Skeletal muscle satellite cell (primary cell): ENCODE measurements around the gene IL17REL.

Experiments used
- H3K27me3 ChIP-seq: 2 replicates; pipeline ENCODE4 v1.7.0; 2013; ENCODE audit warnings: low read length; ENCODE audit not compliant: control insufficient read depth, insufficient read depth
- H3K36me3 ChIP-seq: 2 replicates; pipeline ENCODE4 v1.7.0; 2013; ENCODE audit warnings: mild to moderate bottlenecking, control low read depth, low read length; ENCODE audit not compliant: insufficient read depth
- H3K4me1 ChIP-seq: 2 replicates; pipeline ENCODE4 v1.7.0; 2013; ENCODE audit warnings: low read length; ENCODE audit not compliant: control insufficient read depth, insufficient read depth
- H3K4me2 ChIP-seq: 2 replicates; pipeline ENCODE4 v1.7.0; 2013; ENCODE audit warnings: mild to moderate bottlenecking, low read length
- H3K4me3 ChIP-seq: 2 replicates; pipeline ENCODE4 v1.7.0; 2013; ENCODE audit warnings: low read length
- H3K9ac ChIP-seq: 2 replicates; pipeline ENCODE4 v1.7.0; 2013; ENCODE audit warnings: mild to moderate bottlenecking, low read depth, low read length, moderate library complexity
- H3K9me3 ChIP-seq: replicated peaks from 2 replicates; pipeline ENCODE4 v1.7.0; 2013; ENCODE audit warnings: mild to moderate bottlenecking, control low read depth, low read length

The IL17REL gene

GRCh38 chr22:50053861-50054260 lies 41.3 kb upstream of the IL17REL start:
- no peaks in the 10 kb centered on the region for H3K9me3 ChIP-seq
- no peaks in the 10 kb centered on the region for H3K4me1 ChIP-seq
- H3K4me2 ChIP-seq: no peak overlapping the region
- peaks cover 21% of the 10 kb centered on the region for H3K27me3 ChIP-seq
- no peak overlapping the region for H3K9ac ChIP-seq
- H3K36me3 ChIP-seq: no peaks in the 10 kb centered on the region
- H3K4me3 ChIP-seq: no peak overlapping the region

- Histone ChIP-seq H3K36me3 (no peaks in the 10 kb centered on the region), H3K4me2 (no peak overlapping the region), H3K9me3 (no peaks in the 10 kb centered on the region)
Observed at GRCh38 chr22:50051930-50052329, 39.4 kb upstream of the IL17REL start.

GRCh38 chr22:50049299-50050195 lies 37.0 kb upstream of the IL17REL start:
- Histone ChIP-seq H3K4me3 (no peak overlapping the region), H3K4me2 (no peak overlapping the region), H3K9me3 (no peaks in the 10 kb centered on the region), H3K36me3 (no peaks in the 10 kb centered on the region), H3K4me1 (no peaks in the 10 kb centered on the region), H3K27me3 (peaks cover 26% of the 10 kb centered on the region), H3K9ac (no peak overlapping the region)

More at GRCh38 chr22:50051930-50052329, 39.4 kb upstream of the IL17REL start:
- H3K4me3 ChIP-seq: no peak overlapping the region
- H3K9ac ChIP-seq: no peak overlapping the region
- H3K27me3 ChIP-seq: peaks cover 24% of the 10 kb centered on the region
- H3K4me1 ChIP-seq: no peaks in the 10 kb centered on the region

GRCh38 chr22:50048836-50049235 lies 36.3 kb upstream of the IL17REL start:
- no peaks in the 10 kb centered on the region for H3K9me3 ChIP-seq
- H3K4me3 ChIP-seq: no peak overlapping the region
- H3K36me3 ChIP-seq: no peaks in the 10 kb centered on the region
- H3K9ac ChIP-seq: no peak overlapping the region
- peaks cover 26% of the 10 kb centered on the region for H3K27me3 ChIP-seq
- H3K4me1 ChIP-seq: no peaks in the 10 kb centered on the region
- H3K4me2 ChIP-seq: no peak overlapping the region

- no peak overlapping the region for H3K4me2 ChIP-seq
- H3K4me1 ChIP-seq: no peaks in the 10 kb centered on the region
- no peaks in the 10 kb centered on the region for H3K9me3 ChIP-seq
- H3K36me3 ChIP-seq: no peaks in the 10 kb centered on the region
- no peak overlapping the region for H3K9ac ChIP-seq
- H3K27me3 ChIP-seq: peaks cover 26% of the 10 kb centered on the region
- H3K4me3 ChIP-seq: no peak overlapping the region
Observed at GRCh38 chr22:50048061-50048765, 35.6 kb upstream of the IL17REL start.

GRCh38 chr22:50047346-50047745 lies 34.8 kb upstream of the IL17REL start:
- Histone ChIP-seq H3K36me3 (no peaks in the 10 kb centered on the region), H3K9ac (no peak overlapping the region), H3K27me3 (peaks cover 30% of the 10 kb centered on the region), H3K4me2 (no peak overlapping the region), H3K9me3 (no peaks in the 10 kb centered on the region), H3K4me1 (no peaks in the 10 kb centered on the region), H3K4me3 (no peak overlapping the region)

- Histone ChIP-seq H3K36me3 (no peaks in the 10 kb centered on the region), H3K9ac (no peak overlapping the region), H3K9me3 (no peaks in the 10 kb centered on the region), H3K4me2 (no peak overlapping the region), H3K27me3 (peaks cover 35% of the 10 kb centered on the region), H3K4me3 (no peak overlapping the region), H3K4me1 (no peaks in the 10 kb centered on the region)
Observed at GRCh38 chr22:50046481-50047245, 34.1 kb upstream of the IL17REL start.

- Histone ChIP-seq H3K36me3 (no peaks in the 10 kb centered on the region), H3K4me1 (no peaks in the 10 kb centered on the region), H3K4me3 (no peak overlapping the region), H3K4me2 (no peak overlapping the region), H3K9ac (no peak overlapping the region), H3K27me3 (peaks cover 36% of the 10 kb centered on the region), H3K9me3 (no peaks in the 10 kb centered on the region)
Observed at GRCh38 chr22:50046019-50046415, 33.5 kb upstream of the IL17REL start.

GRCh38 chr22:50045211-50046018 lies 32.9 kb upstream of the IL17REL start:
- H3K9ac ChIP-seq: no peak overlapping the region
- no peaks in the 10 kb centered on the region for H3K36me3 ChIP-seq
- H3K4me3 ChIP-seq: no peak overlapping the region
- no peaks in the 10 kb centered on the region for H3K4me1 ChIP-seq
- no peaks in the 10 kb centered on the region for H3K9me3 ChIP-seq
- H3K4me2 ChIP-seq: no peak overlapping the region
- H3K27me3 ChIP-seq: peaks cover 36% of the 10 kb centered on the region

GRCh38 chr22:50044485-50045118 lies 32.0 kb upstream of the IL17REL start:
- Histone ChIP-seq H3K9ac (no peak overlapping the region), H3K4me3 (no peak overlapping the region), H3K9me3 (no peaks in the 10 kb centered on the region), H3K27me3 (peaks cover 36% of the 10 kb centered on the region), H3K4me1 (no peaks in the 10 kb centered on the region), H3K36me3 (no peaks in the 10 kb centered on the region), H3K4me2 (no peak overlapping the region)
